Spleen (tissue), 11 donors: Measurements from ENCODE around the gene PTGER3. TPM values are rescaled to one million over a fixed set of nuclear protein-coding genes. Genes with fewer than 3 reads are reported as not detected.

Experiments
- DNase-seq: peaks from one replicate; pipeline ENCODE4 v3.0.0-alpha.2; 2020
- H3K27ac ChIP-seq, 8 donors: fragments of 200-600 bp; sonication (generic) in 7 of 8; 1 replicate in 4 of 8; 2 replicates in 4 of 8; pipeline versions ENCODE4 v1.5.0 to v1.8.0; 2016 to 2021; ENCODE audit warnings: inconsistent platforms in 4 of 8, mild to moderate bottlenecking in 4 of 8, moderate library complexity in 1 of 8
- H3K27me3 ChIP-seq, 7 donors: fragments of 200-600 bp; sonication (generic) in 6 of 7; replicated peaks in 1 of 7; 1 replicate in 4 of 7; 2 replicates in 3 of 7; pipeline versions ENCODE4 v1.5.0 to v1.8.0; 2016 to 2021; ENCODE audit warnings: inconsistent platforms in 3 of 7, mild to moderate bottlenecking in 1 of 7
- H3K36me3 ChIP-seq, 6 donors: fragments of 200-600 bp; sonication (generic) in 5 of 6; 1 replicate in 4 of 6; 2 replicates in 2 of 6; pipeline versions ENCODE4 v1.5.0 to v1.8.0; 2016 to 2021; ENCODE audit warnings: inconsistent platforms in 2 of 6
- H3K4me1 ChIP-seq, 6 donors: fragments of 200-600 bp; sonication (generic) in 5 of 6; 1 replicate in 3 of 6; 2 replicates in 3 of 6; pipeline versions ENCODE4 v1.5.0 to v1.8.0; 2016 to 2021; ENCODE audit warnings: inconsistent platforms in 3 of 6
- H3K4me3 ChIP-seq, 8 donors: fragments of 200-600 bp; sonication (generic) in 7 of 8; 1 replicate in 4 of 8; 2 replicates in 4 of 8; pipeline versions ENCODE4 v1.5.0 to v1.8.0; 2016 to 2021; ENCODE audit warnings: inconsistent platforms in 4 of 8, mild to moderate bottlenecking in 4 of 8, moderate library complexity in 2 of 8
- H3K9me3 ChIP-seq, 8 donors: fragments of 200-600 bp; sonication (generic) in 7 of 8; 1 replicate in 4 of 8; 2 replicates in 4 of 8; pipeline versions ENCODE4 v1.5.0 to v1.8.0; 2016 to 2021; ENCODE audit warnings: inconsistent platforms in 4 of 8
- CTCF ChIP-seq, 11 experiments: fragments of 200-600 bp in 7 of 11; fragments of 450-650 bp in 4 of 11; sonication (generic) in 4 of 11; IDR thresholded peaks in 8 of 11; conservative IDR thresholded peaks in 3 of 11; 1 replicate in 7 of 11; 2 replicates in 4 of 11; pipeline versions ENCODE4 v1.4.0 to v1.8.0; 2016 to 2021; ENCODE audit warnings: antibody characterized with exemption in 11 of 11, inconsistent platforms in 4 of 11, mild to moderate bottlenecking in 1 of 11
- POLR2A ChIP-seq, 3 donors: fragments of 450-650 bp; IDR thresholded peaks; one replicate each; pipeline ENCODE4 v1.5.1; 2017; ENCODE audit warnings: antibody characterized with exemption in 3 of 3, mild to moderate bottlenecking in 1 of 3
- POLR2AphosphoS5 ChIP-seq, 3 donors: sonication (generic); formaldehyde crosslinking; IDR thresholded peaks; one replicate each; pipeline ENCODE4 v1.5.1; 2017; ENCODE audit warnings: antibody characterized with exemption in 3 of 3
- WGBS, 5 donors: extraction: QIAGEN DNeasy Blood & Tissue Kit in 3 of 5; methylation state at CpG; one replicate each; pipeline versions ENCODE4 v1.1.5 to v1.1.7; 2013 to 2018; 5-methylcytosine and 5-hydroxymethylcytosine counted together
- intact Hi-C: fragments of 100-400 bp; cut with DNase I; formaldehyde crosslinking; loops from one replicate; pipeline ENCODE4 v1.15.0; 2023; ENCODE audit warnings: low total_unique reads
- polyA plus RNA-seq, 3 donors: library from polyadenylated mRNA; stranded (reverse); fragments of 200-250 nt; gene quantifications; one replicate each; pipeline ENCODE4 v1.2.1, GENCODE V29; 2013
- total RNA-seq, 7 donors: library from RNA; depleted of rRNA in 3 of 7; stranded (reverse); fragments of >200 nt in 3 of 7; fragmentation: NEBNext Ultra II Directional in 4 of 7; extraction: Animal tissue kit (Norgen Biotek cat#: 25700) in 4 of 7; gene quantifications; one replicate each; pipeline versions ENCODE4 v1.1.0 to v1.2.1, GENCODE V29; 2016 to 2021
- donor health status: healthy with polysubstance abuse.
- donor health status: DM: no; HTN: no; CAD: no; lungs with moderate emphysema.
- donor health status: DM: no; HTN: no; CAD: no.
- donor health status: Bipolar disorder and iron deficiency.
- donor health status: healthy.
- donor health status: DM: no; HTN: no; CAD: no.
- donor health status: DM: yes; HTN: yes; CAD: no.

The PTGER3 gene
- total and polyA plus RNA-seq, 10 donors = 0.13 to 1.1 (median 0.39) TPM

- intact Hi-C loops = no loop called here
- TF ChIP-seq CTCF (IDR thresholded peaks at IDR 0.05 in 8 of 11, conservative IDR thresholded peaks at IDR 0.05 in 3 of 11) (no peak), POLR2A (IDR thresholded peaks at IDR 0.05) (no peak), POLR2AphosphoS5 (IDR thresholded peaks at IDR 0.05) (no peak)
- H3K27ac ChIP-seq = no peak overlapping the region
- no peaks in the 10 kb centered on the region for H3K36me3 ChIP-seq
- no peaks in the 10 kb centered on the region for H3K9me3 ChIP-seq
- DNase-seq = no peak
- H3K4me1 ChIP-seq = no peaks in the 10 kb centered on the region
- peaks cover 0 to 23% (median 0%) of the 10 kb centered on the region in 7 donors for H3K27me3 ChIP-seq
- H3K4me3 ChIP-seq = no peak overlapping the region
Measured at GRCh38 chr1:71039661-71040262, 7.9 kb downstream of the PTGER3 start.

DNA sequence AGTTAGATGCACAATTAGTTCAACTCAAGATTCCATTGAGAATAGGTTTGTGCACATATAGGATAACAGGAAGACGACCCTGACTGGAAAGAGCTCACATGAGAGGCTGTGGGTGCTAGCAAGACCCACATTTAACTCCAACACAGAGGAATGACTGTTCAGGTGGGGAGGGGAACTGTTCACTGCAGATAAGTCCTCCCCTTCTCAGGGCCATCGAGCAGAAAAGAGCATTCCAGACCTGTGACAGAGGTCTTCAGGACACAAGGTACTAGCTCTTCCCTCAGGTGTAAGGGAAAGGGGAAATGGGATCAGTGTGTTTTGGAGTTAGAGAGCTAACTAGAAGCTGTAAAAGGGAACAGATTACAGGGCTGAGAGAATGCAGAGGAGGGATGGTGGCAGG is 8.7 kb downstream of the PTGER3 start:
- 69 to 81% (median 74%) methylated on average over 2 of the region's 2 CpGs for WGBS, 5 donors
- H3K27me3 ChIP-seq = peaks cover 0 to 17% (median 0%) of the 10 kb centered on the region in 7 donors
- TF ChIP-seq POLR2AphosphoS5 (IDR thresholded peaks at IDR 0.05) = no peak
- TF ChIP-seq CTCF (IDR thresholded peaks at IDR 0.05 in 8 of 11, conservative IDR thresholded peaks at IDR 0.05 in 3 of 11) = no peak
- TF ChIP-seq POLR2A (IDR thresholded peaks at IDR 0.05) = no peak
- intact Hi-C loops = no loop called here
- no peaks in the 10 kb centered on the region for H3K9me3 ChIP-seq
- no peaks in the 10 kb centered on the region for H3K4me1 ChIP-seq
- no peaks in the 10 kb centered on the region for H3K36me3 ChIP-seq
- no peak overlapping the region for H3K27ac ChIP-seq
- no peak overlapping the region for H3K4me3 ChIP-seq
- DNase-seq = no peak

- no peak for DNase-seq
- H3K36me3 ChIP-seq = no peaks in the 10 kb centered on the region
- WGBS, 5 donors = 67 to 91% (median 84%) methylated on average over 2 of the region's 2 CpGs
- H3K4me3 ChIP-seq = no peak overlapping the region
- no peak overlapping the region for H3K27ac ChIP-seq
- H3K27me3 ChIP-seq = peaks cover 0 to 10% (median 0%) of the 10 kb centered on the region in 7 donors
- H3K9me3 ChIP-seq = no peaks in the 10 kb centered on the region
- TF ChIP-seq POLR2AphosphoS5 (IDR thresholded peaks at IDR 0.05) = no peak
- TF ChIP-seq CTCF (IDR thresholded peaks at IDR 0.05 in 8 of 11, conservative IDR thresholded peaks at IDR 0.05 in 3 of 11) = no peak
- TF ChIP-seq POLR2A (IDR thresholded peaks at IDR 0.05) = no peak
- H3K4me1 ChIP-seq = no peaks in the 10 kb centered on the region
- intact Hi-C loops = no loop called here
Measured at GRCh38 chr1:71037829-71038620, 9.6 kb downstream of the PTGER3 start.

- no peak for DNase-seq
- H3K9me3 ChIP-seq = no peaks in the 10 kb centered on the region
- no peaks in the 10 kb centered on the region for H3K36me3 ChIP-seq
- no peak overlapping the region for H3K4me3 ChIP-seq
- intact Hi-C loops = no loop called here
- H3K27ac ChIP-seq = no peak overlapping the region
- H3K27me3 ChIP-seq = peaks cover 0 to 11% (median 0%) of the 10 kb centered on the region in 7 donors
- no peaks in the 10 kb centered on the region for H3K4me1 ChIP-seq
- no peak for TF ChIP-seq POLR2A (IDR thresholded peaks at IDR 0.05)
- no peak for TF ChIP-seq CTCF (IDR thresholded peaks at IDR 0.05 in 8 of 11, conservative IDR thresholded peaks at IDR 0.05 in 3 of 11)
- no peak for TF ChIP-seq POLR2AphosphoS5 (IDR thresholded peaks at IDR 0.05)
- WGBS, 5 donors = 92 to 96% (median 93%) methylated on average over 7 to 9 of the region's 9 CpGs
Measured at GRCh38 chr1:71037066-71037465, 10.6 kb downstream of the PTGER3 start.
